Tibial artery (tissue), 4 donors: ENCODE measurements around the gene EP300.

Source experiments
- DNase-seq, 2 donors: peaks; one replicate each; pipeline ENCODE4 v3.0.0-alpha.2; 2019
- H3K27ac ChIP-seq, 2 donors: fragments of 200-600 bp; sonication (generic) in 1 of 2; 1 replicate in 1 of 2; 2 replicates in 1 of 2; pipeline ENCODE4 v1.5.1; 2018 to 2019; ENCODE audit warnings: mild to moderate bottlenecking in 1 of 2
- H3K27me3 ChIP-seq, 2 donors: fragments of 200-600 bp; sonication (generic) in 1 of 2; one replicate each; pipeline versions ENCODE4 v1.5.1 to v1.6.0; 2016 to 2019
- H3K36me3 ChIP-seq, 3 donors: fragments of 200-600 bp; sonication (generic) in 2 of 3; one replicate each; pipeline ENCODE4 v1.5.1; 2016 to 2019; ENCODE audit warnings: mild to moderate bottlenecking in 2 of 3
- H3K4me1 ChIP-seq, 4 donors: fragments of 200-600 bp; sonication (generic) in 2 of 4; 1 replicate in 3 of 4; 2 replicates in 1 of 4; pipeline ENCODE4 v1.5.1; 2016 to 2019
- H3K4me3 ChIP-seq, 2 donors: fragments of 200-600 bp; sonication (generic) in 1 of 2; 1 replicate in 1 of 2; 2 replicates in 1 of 2; pipeline ENCODE4 v1.5.1; 2018 to 2019; ENCODE audit warnings: mild to moderate bottlenecking in 2 of 2
- H3K9me3 ChIP-seq, 3 donors: fragments of 200-600 bp; sonication (generic) in 1 of 3; one replicate each; pipeline ENCODE4 v1.5.1; 2016 to 2019
- intact Hi-C: fragments of 100-400 bp; cut with DNase I; formaldehyde crosslinking; loops from one replicate; pipeline ENCODE4 v1.15.0; 2023; ENCODE audit warnings: low total_unique reads
- TF ChIP-seq, protein P1 (sequence below), 2 experiments: fragments of 200-600 bp in 1 of 2; fragments of 450-650 bp in 1 of 2; IDR thresholded peaks; one replicate each; pipeline ENCODE4 v1.5.1; 2017 to 2019; ENCODE audit warnings: antibody characterized with exemption in 2 of 2, mild to moderate bottlenecking in 1 of 2, moderate library complexity in 1 of 2

EP300 gene

DNA sequence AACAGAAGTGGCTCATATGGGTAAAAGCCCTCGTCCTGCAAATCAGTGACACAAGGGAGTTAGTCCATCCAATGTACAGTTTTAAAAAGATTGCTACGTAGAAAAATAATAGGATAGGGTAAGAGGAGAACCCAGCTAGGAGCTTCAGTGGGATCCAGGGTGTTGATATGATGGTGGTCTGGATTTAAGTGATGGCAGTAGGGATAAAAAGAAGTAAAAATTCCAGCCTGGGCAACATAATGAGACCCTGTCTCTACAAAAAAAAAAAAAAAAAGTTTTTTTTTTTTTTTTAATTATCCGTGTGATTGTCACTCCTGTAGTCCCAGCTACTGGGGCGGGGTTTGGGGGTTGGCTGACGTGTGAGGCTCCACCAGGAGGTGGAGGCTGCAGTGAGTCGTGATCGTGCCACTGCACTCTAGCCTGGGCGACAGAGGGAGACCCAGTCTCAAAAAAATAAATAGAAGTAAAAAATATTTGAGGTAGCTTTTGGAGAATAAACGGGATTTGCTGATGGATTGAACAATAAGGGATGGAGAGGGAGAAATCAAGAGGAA is 105.7 kb downstream of the EP300 start:
- no peaks in the 10 kb centered on the region for H3K9me3 ChIP-seq
- no peaks in the 10 kb centered on the region for H3K27me3 ChIP-seq
- TF ChIP-seq, protein P1, sequence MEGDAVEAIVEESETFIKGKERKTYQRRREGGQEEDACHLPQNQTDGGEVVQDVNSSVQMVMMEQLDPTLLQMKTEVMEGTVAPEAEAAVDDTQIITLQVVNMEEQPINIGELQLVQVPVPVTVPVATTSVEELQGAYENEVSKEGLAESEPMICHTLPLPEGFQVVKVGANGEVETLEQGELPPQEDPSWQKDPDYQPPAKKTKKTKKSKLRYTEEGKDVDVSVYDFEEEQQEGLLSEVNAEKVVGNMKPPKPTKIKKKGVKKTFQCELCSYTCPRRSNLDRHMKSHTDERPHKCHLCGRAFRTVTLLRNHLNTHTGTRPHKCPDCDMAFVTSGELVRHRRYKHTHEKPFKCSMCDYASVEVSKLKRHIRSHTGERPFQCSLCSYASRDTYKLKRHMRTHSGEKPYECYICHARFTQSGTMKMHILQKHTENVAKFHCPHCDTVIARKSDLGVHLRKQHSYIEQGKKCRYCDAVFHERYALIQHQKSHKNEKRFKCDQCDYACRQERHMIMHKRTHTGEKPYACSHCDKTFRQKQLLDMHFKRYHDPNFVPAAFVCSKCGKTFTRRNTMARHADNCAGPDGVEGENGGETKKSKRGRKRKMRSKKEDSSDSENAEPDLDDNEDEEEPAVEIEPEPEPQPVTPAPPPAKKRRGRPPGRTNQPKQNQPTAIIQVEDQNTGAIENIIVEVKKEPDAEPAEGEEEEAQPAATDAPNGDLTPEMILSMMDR (IDR thresholded peaks at IDR 0.05), result no peak
- H3K4me1 ChIP-seq, result peaks cover 0 to 17% (median 11%) of the 10 kb centered on the region in 4 donors
- peak in 1 of 2 donors; percentile 34 for DNase-seq
- H3K4me3 ChIP-seq, result peak overlapping the region; percentile 57 to 90
- intact Hi-C loops, result loop anchor here (5.0 to 10.0 kb wide), 2 partner anchors 103 to 176 kb away; partner anchors contain the start of gene EP300
- peak overlapping the region in 1 of 2 donors; percentile 17 for H3K27ac ChIP-seq
- no peaks in the 10 kb centered on the region for H3K36me3 ChIP-seq

DNA sequence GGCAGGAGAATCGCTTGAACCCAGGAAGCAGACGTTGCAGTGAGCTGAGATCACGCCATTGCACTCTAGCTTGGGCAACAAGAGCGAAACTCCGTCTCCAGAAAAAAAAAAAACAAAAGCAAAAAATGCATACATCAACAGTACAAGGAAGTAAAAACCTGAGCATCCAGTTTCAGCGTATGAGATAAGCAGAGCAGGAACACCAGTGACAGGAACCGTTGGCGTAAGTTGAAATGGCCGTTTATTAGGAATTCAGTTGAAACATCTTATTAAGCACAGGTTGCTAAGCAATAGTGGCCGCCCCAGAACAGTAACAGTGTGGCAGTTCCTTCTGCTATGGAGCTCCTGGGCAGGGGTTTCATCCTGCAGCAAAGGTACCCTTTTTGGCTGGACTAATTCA is 108.7 kb downstream of the EP300 start:
- peaks cover 0 to 24% (median 15%) of the 10 kb centered on the region in 4 donors for H3K4me1 ChIP-seq
- no peak overlapping the region for H3K4me3 ChIP-seq
- H3K27ac ChIP-seq, result no peak overlapping the region
- no peaks in the 10 kb centered on the region for H3K27me3 ChIP-seq
- H3K9me3 ChIP-seq, result no peaks in the 10 kb centered on the region
- TF ChIP-seq, protein P1 (IDR thresholded peaks at IDR 0.05), result no peak
- no peaks in the 10 kb centered on the region for H3K36me3 ChIP-seq
- no peak for DNase-seq
- intact Hi-C loops, result no loop called here

DNA sequence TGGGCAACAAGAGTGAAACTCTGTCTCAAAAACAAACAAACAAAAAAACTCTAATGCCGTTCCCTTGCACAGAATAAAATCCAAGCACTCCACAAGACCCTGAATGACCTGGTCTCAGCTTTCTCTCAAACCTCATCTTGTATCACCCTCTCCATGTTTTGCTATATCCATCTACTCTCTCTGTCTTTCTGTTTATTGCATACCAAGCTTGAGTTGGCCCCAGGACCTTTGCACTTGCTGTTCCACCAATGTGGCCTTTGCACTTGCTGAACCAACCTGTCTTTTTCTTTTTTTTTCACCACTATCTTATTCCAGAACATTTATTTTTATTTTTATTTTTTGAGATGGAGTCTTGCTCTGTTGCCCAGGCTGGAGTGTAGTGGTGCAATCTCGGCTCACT is 110.7 kb downstream of the EP300 start:
- Histone ChIP-seq H3K27ac (no peak overlapping the region), H3K9me3 (no peaks in the 10 kb centered on the region), H3K4me3 (no peak overlapping the region), H3K4me1 (peaks cover 0 to 18% (median 12%) of the 10 kb centered on the region in 4 donors), H3K36me3 (no peaks in the 10 kb centered on the region), H3K27me3 (no peaks in the 10 kb centered on the region)
- no peak for DNase-seq
- TF ChIP-seq, protein P1 (IDR thresholded peaks at IDR 0.05), result no peak
- intact Hi-C loops, result no loop called here

DNA sequence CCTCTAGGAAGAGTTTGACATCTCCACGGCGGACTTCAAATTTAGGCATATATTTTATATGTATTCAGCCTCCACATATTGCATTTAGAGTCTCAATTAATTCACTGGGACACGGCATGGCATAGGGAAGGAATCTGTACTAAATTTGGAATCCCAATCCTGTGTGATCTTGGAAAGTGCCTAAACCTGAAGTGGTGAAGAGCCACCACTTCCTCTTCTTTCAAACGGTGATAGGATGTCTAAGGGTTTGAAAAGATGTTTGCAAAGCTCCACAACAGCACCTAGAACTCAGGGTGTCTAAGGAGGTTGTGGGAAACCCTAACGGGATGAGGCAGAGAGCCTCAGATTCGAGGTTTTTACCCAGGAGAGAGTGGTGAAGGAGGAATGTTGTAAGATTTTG is 111.7 kb downstream of the EP300 start:
- H3K36me3 ChIP-seq, result peaks cover 0 to 6% (median 5%) of the 10 kb centered on the region in 3 donors
- no peak for DNase-seq
- no peaks in the 10 kb centered on the region for H3K27me3 ChIP-seq
- no peak overlapping the region for H3K27ac ChIP-seq
- intact Hi-C loops, result no loop called here
- TF ChIP-seq, protein P1 (IDR thresholded peaks at IDR 0.05), result no peak
- no peaks in the 10 kb centered on the region for H3K9me3 ChIP-seq
- H3K4me3 ChIP-seq, result no peak overlapping the region
- peaks cover 0 to 12% (median 7%) of the 10 kb centered on the region in 4 donors for H3K4me1 ChIP-seq

DNA sequence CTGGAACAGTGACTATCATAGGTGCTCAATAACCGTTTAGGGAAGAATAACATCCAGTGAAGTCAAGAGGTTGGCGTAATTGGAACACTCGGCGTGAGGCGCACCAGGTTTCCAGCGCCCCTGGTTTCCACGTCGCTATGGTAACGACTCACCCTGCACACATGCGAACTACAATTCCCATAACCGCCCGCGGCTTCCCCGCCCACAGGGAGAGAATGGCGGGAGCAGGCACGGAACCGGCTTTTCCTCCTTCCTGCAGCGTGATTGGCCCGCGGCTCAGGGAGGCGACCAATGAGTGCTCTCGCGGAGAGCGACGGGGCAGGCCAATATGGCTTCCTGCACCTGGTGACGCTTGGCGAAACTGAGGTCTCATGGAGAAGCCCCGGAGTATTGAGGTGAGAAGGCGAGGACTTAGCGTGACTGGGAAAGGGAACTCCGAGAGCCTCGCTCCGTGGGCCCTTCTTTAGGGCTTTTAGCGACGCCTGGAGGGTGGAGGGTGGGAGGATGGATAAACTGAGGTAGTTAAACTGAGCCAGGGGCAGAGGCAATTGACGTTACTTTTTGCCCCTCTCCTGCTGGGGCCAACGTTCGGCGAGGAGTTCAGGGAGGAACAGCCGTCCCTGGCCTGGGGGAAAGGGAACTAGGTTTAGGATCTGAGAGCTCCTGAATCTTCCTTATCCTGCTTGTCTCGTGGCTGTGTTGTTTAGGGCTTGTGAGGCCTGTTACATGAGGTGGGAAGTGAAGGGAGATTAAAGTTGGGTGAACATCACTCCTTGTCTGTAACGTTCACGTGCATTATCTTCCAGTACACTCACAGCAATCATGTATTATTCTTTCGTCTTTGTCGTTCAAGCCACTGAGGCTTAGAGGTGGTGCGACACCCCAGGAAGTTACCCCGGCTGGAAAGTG is 112.9 kb downstream of the EP300 start, which contains the start of gene L3MBTL2:
Gene L3MBTL2 (plus strand): TSS at position 321 of the 909 bp plus-strand sequence. CDS start 51 bp downstream, at position 372.
- intact Hi-C loops, result no loop called here
- Histone ChIP-seq H3K27me3 (no peaks in the 10 kb centered on the region), H3K4me3 (peak within 1 kb of the TSS; percentile 68 to 82), H3K27ac (peak within 1 kb of the TSS; percentile 66 to 85), H3K4me1 (peaks cover 0 to 12% (median 7%) of the 10 kb centered on the region in 4 donors), H3K36me3 (peaks cover 6 to 18% (median 15%) of the 10 kb centered on the region in 3 donors), H3K9me3 (no peaks in the 10 kb centered on the region)
- DNase-seq, result peak; percentile 98
- TF ChIP-seq, protein P1 (IDR thresholded peaks at IDR 0.05), result peak in 1 of 2 experiments; percentile 7
